ENCODE results near the gene PRKCH. TPM values are rescaled to one million over a fixed set of nuclear protein-coding genes. Genes with fewer than 3 reads are reported as not detected.

Gene PRKCH
- total and polyA plus RNA-seq, 2 of the 13 experiments (the other 11 are each of a cell fraction or from before 2014, with no cell fraction given): 0.48 to 1.3 TPM

DNA sequence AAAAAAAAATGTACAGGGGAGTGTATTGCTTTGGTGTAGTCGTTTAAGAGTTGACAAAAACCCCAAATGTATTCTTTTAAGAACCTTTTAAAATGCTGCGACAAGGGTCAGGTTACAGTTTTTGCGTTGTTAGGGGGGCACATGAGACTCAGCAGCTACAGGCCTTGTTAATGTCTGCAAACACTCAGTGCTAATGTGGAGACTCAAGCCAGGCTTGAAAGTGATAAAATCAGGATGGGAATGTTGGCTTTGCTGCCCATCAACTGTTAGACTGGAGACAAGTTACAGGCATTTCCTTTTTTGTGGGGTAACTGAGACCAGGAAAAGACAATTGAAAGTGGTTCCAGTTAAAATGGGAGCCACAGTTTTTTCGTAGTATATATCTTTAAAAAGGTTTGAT lies 84.8 kb downstream of the PRKCH start (continued):
- TF ChIP-seq ZMYM4 (CRISPR knock-in tag; IDR thresholded peaks at IDR 0.05): no peak

DNA sequence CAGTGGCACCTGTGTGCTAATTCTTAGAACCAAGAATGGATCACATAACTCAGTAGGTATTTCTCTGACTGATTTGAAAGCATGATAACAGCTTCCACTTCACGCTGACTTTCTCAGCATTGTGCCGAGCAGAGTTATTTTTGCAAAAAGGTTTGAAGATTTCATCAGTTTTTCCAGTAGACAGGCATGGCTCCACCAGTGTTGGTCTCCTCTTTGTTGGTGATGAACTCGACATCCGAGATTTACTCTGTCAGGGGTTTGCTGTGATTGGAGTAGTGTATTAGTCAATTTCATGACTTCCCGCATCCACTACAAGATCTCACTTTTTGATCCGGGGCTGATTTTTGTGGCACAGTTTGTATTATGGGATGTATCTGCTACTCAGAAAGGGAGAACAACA lies 85.3 kb downstream of the PRKCH start:
- ChIA-PET POLR2A (no interaction called here), CTCF (ENCODE audit: low intra/inter-chr PET ratio, low total read pairs) (no interaction called here)
- H3K4me2 ChIP-seq (ENCODE audit: low read depth, low read length): no peak overlapping the region
- intact Hi-C loops (cut with micrococcal nuclease; ENCODE audit: unreplicated experiment) (no loop called here), in situ Hi-C loops (cut with HindIII; ENCODE audit: extremely low pct_ligation_motif_present, low pct_unique_long_range_greater_than_20kb) (no loop called here)
- no peaks in the 10 kb centered on the region for H3K4me1 ChIP-seq (ENCODE audit: insufficient read depth, low read length)
- H3K79me2 ChIP-seq (ENCODE audit: insufficient read depth, low read length): no peaks in the 10 kb centered on the region
- ATAC-seq: no peak
- no peaks in the 10 kb centered on the region for H4K20me1 ChIP-seq (ENCODE audit: insufficient read depth, low read length)
- no peaks in the 10 kb centered on the region for H3K36me3 ChIP-seq (replicated peaks in 1 of 2; ENCODE audit: control insufficient read depth in 1 of 2, insufficient read depth in 2 of 2, low read length in 2 of 2)
- H3K4me3 ChIP-seq (replicated peaks in 1 of 3; ENCODE audit: insufficient read depth in 1 of 3, low read depth in 2 of 3, low read length in 3 of 3): no peak overlapping the region
- H3K9ac ChIP-seq (ENCODE audit: insufficient read depth, low read depth, low read length): no peak overlapping the region
- BruUV-seq (replicated peaks): no TSS peak
- H3K27me3 ChIP-seq (ENCODE audit: control insufficient read depth in 1 of 2, insufficient read depth in 2 of 2, low read length in 2 of 2): peaks cover 0 to 2% of the 10 kb centered on the region in 2 experiments; a peak in 1 of 5 replicates
- no peak overlapping the region for H2AFZ ChIP-seq (ENCODE audit: low read length)
- H3K27ac ChIP-seq (ENCODE audit: extremely low read length, insufficient read depth, low read length): no peak overlapping the region
- TF ChIP-seq HNRNPL (IDR thresholded peaks at IDR 0.05; ENCODE audit: low read depth, low read length): no peak
- TF ChIP-seq ZNF180 (CRISPR knock-in tag; IDR thresholded peaks at IDR 0.05; ENCODE audit: borderline replicate concordance, low read depth): no peak
- no peak for TF ChIP-seq PITX1 (CRISPR knock-in tag; IDR thresholded peaks at IDR 0.05)
- TF ChIP-seq, protein P1, sequence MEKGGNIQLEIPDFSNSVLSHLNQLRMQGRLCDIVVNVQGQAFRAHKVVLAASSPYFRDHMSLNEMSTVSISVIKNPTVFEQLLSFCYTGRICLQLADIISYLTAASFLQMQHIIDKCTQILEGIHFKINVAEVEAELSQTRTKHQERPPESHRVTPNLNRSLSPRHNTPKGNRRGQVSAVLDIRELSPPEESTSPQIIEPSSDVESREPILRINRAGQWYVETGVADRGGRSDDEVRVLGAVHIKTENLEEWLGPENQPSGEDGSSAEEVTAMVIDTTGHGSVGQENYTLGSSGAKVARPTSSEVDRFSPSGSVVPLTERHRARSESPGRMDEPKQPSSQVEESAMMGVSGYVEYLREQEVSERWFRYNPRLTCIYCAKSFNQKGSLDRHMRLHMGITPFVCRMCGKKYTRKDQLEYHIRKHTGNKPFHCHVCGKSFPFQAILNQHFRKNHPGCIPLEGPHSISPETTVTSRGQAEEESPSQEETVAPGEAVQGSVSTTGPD (CRISPR knock-in tag; IDR thresholded peaks at IDR 0.05): no peak
- TF ChIP-seq SKI (IDR thresholded peaks at IDR 0.05; ENCODE audit: partially characterized antibody): no peak
- no peak for TF ChIP-seq CAMTA2 (CRISPR knock-in tag; IDR thresholded peaks at IDR 0.05; ENCODE audit: borderline replicate concordance)
- no peak for TF ChIP-seq SPEN (CRISPR knock-in tag; IDR thresholded peaks at IDR 0.05; ENCODE audit: low read depth)
- no peak for TF ChIP-seq ZMAT3 (CRISPR knock-in tag; conservative IDR thresholded peaks at IDR 0.05)
- no peak for TF ChIP-seq KMT2A (CRISPR knock-in tag; IDR thresholded peaks at IDR 0.05)
- TF ChIP-seq KDM5A (IDR thresholded peaks at IDR 0.05; ENCODE audit: borderline replicate concordance, low read length): no peak
- no peak for TF ChIP-seq ZFP90 (CRISPR knock-in tag; IDR thresholded peaks at IDR 0.05; ENCODE audit: borderline replicate concordance)
- no peak for TF ChIP-seq PHB2 (IDR thresholded peaks at IDR 0.05; ENCODE audit: partially characterized antibody)
- TF ChIP-seq ZNF282 (IDR thresholded peaks at IDR 0.05; ENCODE audit: partially characterized antibody): no peak
- TF ChIP-seq CENPX (CRISPR knock-in tag; IDR thresholded peaks at IDR 0.05): no peak
- no peak for TF ChIP-seq MAFG (CRISPR knock-in tag; IDR thresholded peaks at IDR 0.05)
- no peak for FAIRE-seq
- H3K9me3 ChIP-seq (ENCODE audit: low read length): no peaks in the 10 kb centered on the region
- 29% methylated on average over 6 of the region's 6 CpGs for WGBS (ENCODE audit: low lambda C conversion rate)
- DNase-seq (ENCODE audit: low spot score): no peak
